ENCODE results near the gene ATP11A. TPM values are rescaled to one million over a fixed set of nuclear protein-coding genes. Genes with fewer than 3 reads are reported as not detected.

ATP11A gene
- total RNA-seq, 1 experiment from 2014 or later = 80.4 TPM

DNA sequence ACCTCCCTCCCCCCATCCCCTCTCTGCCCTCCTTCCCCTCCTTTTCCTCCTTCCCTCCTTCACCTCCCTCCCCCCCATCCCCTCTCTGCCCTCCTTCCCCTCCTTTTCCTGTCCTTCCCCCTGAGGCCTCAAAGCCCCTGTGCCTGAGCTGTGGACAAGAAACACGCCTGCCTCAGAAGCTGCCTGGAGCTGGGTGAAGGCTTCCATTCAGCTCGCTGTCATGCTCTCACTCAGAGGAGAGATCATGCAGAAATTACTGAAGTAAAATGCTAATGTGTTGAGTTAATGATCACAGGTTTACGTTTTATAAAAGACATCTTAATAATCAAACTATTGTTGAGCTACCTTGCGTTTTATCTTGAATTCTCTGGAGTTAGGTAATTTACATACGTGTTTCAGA is 114.5 kb downstream of the ATP11A start:
- no peak overlapping the region for H3K4me2 ChIP-seq (ENCODE audit: low read length)
- ATAC-seq (no peak), DNase-seq (ENCODE audit: low read depth, low spot score) (no peak)
- ChIA-PET RAD21 (ENCODE audit: low non-redundant PET in 1 of 2, low total read pairs in 2 of 2, uncharacterized antibody in 2 of 2, unreplicated experiment in 2 of 2) (no interaction called here), CTCF (no interaction called here), POLR2A (no interaction called here)
- intact Hi-C loops (cut with micrococcal nuclease) = no loop called here
- no peaks in the 10 kb centered on the region for H3K9me3 ChIP-seq (ENCODE audit: control insufficient read depth in 1 of 2, insufficient read depth in 1 of 2, low read depth in 1 of 2, low read length in 2 of 2)
- no peak overlapping the region for H2AFZ ChIP-seq (ENCODE audit: low read depth, low read length, poor library complexity, severe bottlenecking)
- H3K27me3 ChIP-seq (ENCODE audit: insufficient read depth, low read length) = no peaks in the 10 kb centered on the region
- H3K9ac ChIP-seq (ENCODE audit: low read length) = no peak overlapping the region
- no peaks in the 10 kb centered on the region for H3K79me2 ChIP-seq (ENCODE audit: insufficient read depth, low read length)
- no peak overlapping the region for H3K27ac ChIP-seq (ENCODE audit: low read depth, low read length)
- no peak for TF ChIP-seq RAD21 (IDR thresholded peaks at IDR 0.05; ENCODE audit: low read depth)
- TF ChIP-seq ZNF274 (IDR thresholded peaks at IDR 0.05; ENCODE audit: low read depth, low read length) = no peak
- no peak for TF ChIP-seq CTCF (IDR thresholded peaks at IDR 0.05 in 2 of 3, conservative IDR thresholded peaks at IDR 0.05 in 1 of 3; ENCODE audit: borderline replicate concordance in 1 of 3, insufficient read depth in 1 of 3, low read depth in 2 of 3, low read length in 2 of 3)
- TF ChIP-seq POLR2A (IDR thresholded peaks at IDR 0.05; ENCODE audit: borderline replicate concordance, extremely low read depth, insufficient read depth, insufficient read length) = no peak
- no peak for TF ChIP-seq CBX3 (IDR thresholded peaks at IDR 0.05; ENCODE audit: low read depth)
- no peak for TF ChIP-seq SIN3A (IDR thresholded peaks at IDR 0.05; ENCODE audit: low read depth)
- no peak for TF ChIP-seq FOSL1 (IDR thresholded peaks at IDR 0.05; ENCODE audit: low read depth)
- no peak for TF ChIP-seq JUND (IDR thresholded peaks at IDR 0.05)
- TF ChIP-seq YY1 (IDR thresholded peaks at IDR 0.05; ENCODE audit: extremely low read depth, insufficient replicate concordance, low read depth, low read length) = no peak
- no peak for TF ChIP-seq MAX (IDR thresholded peaks at IDR 0.05)
- TF ChIP-seq EZH2phosphoT487 (IDR thresholded peaks at IDR 0.05; ENCODE audit: borderline replicate concordance) = no peak
- TF ChIP-seq EZH2 (IDR thresholded peaks at IDR 0.05) = no peak
- TF ChIP-seq SRF (IDR thresholded peaks at IDR 0.05; ENCODE audit: low read depth) = no peak
- no peak for TF ChIP-seq REST (IDR thresholded peaks at IDR 0.05; ENCODE audit: low read depth)
- H3K4me1 ChIP-seq (ENCODE audit: control insufficient read depth in 1 of 2, insufficient read depth in 2 of 2, low read length in 2 of 2) = no peaks in the 10 kb centered on the region
- H3K4me3 ChIP-seq (replicated peaks in 1 of 2; ENCODE audit: low read depth in 1 of 2, low read length in 2 of 2) = no peak overlapping the region
- H3K36me3 ChIP-seq (ENCODE audit: control insufficient read depth in 1 of 2, insufficient read depth in 2 of 2, low read length in 2 of 2) = peaks cover 0 to 4% of the 10 kb centered on the region in 2 experiments; a peak in 1 of 4 replicates
- H3K9me2 ChIP-seq (ENCODE audit: insufficient read depth) = no peaks in the 10 kb centered on the region
- H4K20me1 ChIP-seq (ENCODE audit: insufficient read depth) = no peaks in the 10 kb centered on the region
- BruUV-seq (replicated peaks) = no TSS peak

All from HCT116 (cell line).